GM23248 (cell line): ENCODE results near the gene BSCL2. TPM values are rescaled to one million over a fixed set of nuclear protein-coding genes. Genes with fewer than 3 reads are reported as not detected.

Experiments
- DNase-seq: peaks from one replicate; pipeline ENCODE4 v3.0.0-alpha.2; 2015
- H2AFZ ChIP-seq: fragments of 200-600 bp; sonication (generic); 2 replicates; pipeline ENCODE4 v1.6.1; 2016; ENCODE audit warnings: antibody characterized with exemption
- H3F3A ChIP-seq: fragments of 200-600 bp; sonication (generic); 2 replicates; pipeline ENCODE4 v1.6.1; 2016; ENCODE audit warnings: mild to moderate bottlenecking, antibody characterized with exemption, mixed run types; ENCODE audit not compliant: insufficient read depth
- H3K27ac ChIP-seq: fragments of 200-600 bp; sonication (generic); 2 replicates; pipeline ENCODE4 v1.5.1; 2016; ENCODE audit warnings: mild to moderate bottlenecking
- H3K27me3 ChIP-seq: fragments of 200-600 bp; sonication (generic); replicated peaks from 2 replicates; pipeline ENCODE4 v1.6.1; 2016; ENCODE audit warnings: mild to moderate bottlenecking; ENCODE audit not compliant: insufficient read depth
- H3K36me3 ChIP-seq: fragments of 200-600 bp; sonication (generic); 2 replicates; pipeline ENCODE4 v1.6.1; 2016; ENCODE audit warnings: low read depth, mild to moderate bottlenecking
- H3K4me1 ChIP-seq: fragments of 200-600 bp; sonication (generic); 2 replicates; pipeline ENCODE4 v1.6.1; 2016; ENCODE audit warnings: mild to moderate bottlenecking; ENCODE audit not compliant: insufficient read depth
- H3K4me2 ChIP-seq: fragments of 200-600 bp; sonication (generic); one replicate; pipeline ENCODE4 v1.6.1; 2016; ENCODE audit warnings: mild to moderate bottlenecking; ENCODE audit not compliant: unreplicated experiment
- H3K4me3 ChIP-seq: fragments of 200-600 bp; sonication (generic); 2 replicates; pipeline ENCODE4 v1.5.1; 2016; ENCODE audit warnings: mild to moderate bottlenecking
- H3K79me2 ChIP-seq: fragments of 200-600 bp; sonication (generic); 2 replicates; pipeline ENCODE4 v1.6.1; 2016; ENCODE audit warnings: mild to moderate bottlenecking; ENCODE audit not compliant: insufficient read depth
- H3K9ac ChIP-seq: fragments of 200-600 bp; sonication (generic); 2 replicates; pipeline ENCODE4 v1.6.1; 2016; ENCODE audit warnings: mild to moderate bottlenecking
- H3K9me2 ChIP-seq: fragments of 200-600 bp; sonication (generic); 2 replicates; pipeline ENCODE4 v1.6.1; 2016; ENCODE audit warnings: mixed run types, mild to moderate bottlenecking, moderate library complexity; ENCODE audit not compliant: insufficient read depth
- H3K9me3 ChIP-seq: fragments of 200-600 bp; sonication (generic); one replicate; pipeline ENCODE4 v1.6.1; 2017; ENCODE audit warnings: low read depth
- H4K20me1 ChIP-seq: fragments of 200-600 bp; sonication (generic); 2 replicates; pipeline ENCODE4 v1.6.0; 2016; ENCODE audit not compliant: insufficient read depth
- EZH2 ChIP-seq: fragments of 200-600 bp; sonication (generic); IDR thresholded peaks from 2 replicates; pipeline ENCODE4 v1.6.1; 2018; ENCODE audit warnings: antibody characterized with exemption, mild to moderate bottlenecking; ENCODE audit not compliant: insufficient read depth, poor library complexity, severe bottlenecking
- EZH2phosphoT487 ChIP-seq: fragments of 200-600 bp; sonication (generic); IDR thresholded peaks from 2 replicates; pipeline ENCODE4 v1.6.1; 2018; ENCODE audit warnings: antibody characterized with exemption, moderate library complexity, mild to moderate bottlenecking, low read depth; ENCODE audit not compliant: insufficient read depth
- WGBS, 2 experiments: methylation state at CpG; one replicate each; pipeline ENCODE4 v1.1.6; 2015 to 2017; ENCODE audit warnings: low lambda C conversion rate in 2 of 2, low coverage in 1 of 2; ENCODE audit errors: missing lambda C conversion rate in 2 of 2; 5-methylcytosine and 5-hydroxymethylcytosine counted together
- in situ Hi-C: fragments of 300-500 bp; cut with MboI; formaldehyde crosslinking; loops from 2 replicates; pipeline ENCODE4 v1.15.0; 2020
- polyA plus RNA-seq: library from polyadenylated mRNA; unstranded; fragments of >200 nt; fragmentation: Nextera tagmentation; extraction: Ambion mirVana; gene quantifications from 2 replicates; pipeline ENCODE4 v1.2.1, GENCODE V29; 2016
- total RNA-seq: library from RNA; depleted of rRNA; stranded (reverse); fragments of >200 nt; shearing (Covaris generic); gene quantifications from 2 replicates; pipeline ENCODE4 v1.2.3, GENCODE V29; 2014

The BSCL2 gene
- total and polyA plus RNA-seq, 2 experiments from 2014 or later: 51.0 to 74.5 TPM

- Histone ChIP-seq H3K36me3 (0 out of 2 replicates have a peak, but pooled peaks cover 5% of the 10 kb centered on the region), H3K4me2 (peak overlapping the region; percentile 90), H2AFZ (no peak overlapping the region), H3K9ac (peak overlapping the region; percentile 87), H3K27ac (peak overlapping the region; percentile 72), H3F3A (peaks cover 30% of the 10 kb centered on the region), H3K9me2 (no peaks in the 10 kb centered on the region), H4K20me1 (no peaks in the 10 kb centered on the region), H3K9me3 (no peaks in the 10 kb centered on the region), H3K4me1 (peaks cover 12% of the 10 kb centered on the region), H3K79me2 (peaks cover 59% of the 10 kb centered on the region), H3K27me3 (no peaks in the 10 kb centered on the region), H3K4me3 (peak overlapping the region; percentile 84)
- in situ Hi-C loops: no loop called here
- TF ChIP-seq EZH2 (no peak), EZH2phosphoT487 (no peak)
- WGBS, 2 experiments: 17 to 18% methylated on average over 16 of the region's 16 CpGs
- peak; percentile 29 for DNase-seq
Measured at GRCh38 chr11:62666259-62666926, 40.8 kb downstream of the BSCL2 start.

GRCh38 chr11:62665599-62666258 is 41.5 kb downstream of the BSCL2 start:
- no peaks in the 10 kb centered on the region for H4K20me1 ChIP-seq
- peaks cover 12% of the 10 kb centered on the region for H3K4me1 ChIP-seq
- peaks cover 56% of the 10 kb centered on the region for H3K79me2 ChIP-seq
- H3K9me3 ChIP-seq: no peaks in the 10 kb centered on the region
- H2AFZ ChIP-seq: no peak overlapping the region
- H3K4me2 ChIP-seq: peak overlapping the region; percentile 90
- H3K9ac ChIP-seq: peak overlapping the region; percentile 87
- in situ Hi-C loops: no loop called here
- H3K9me2 ChIP-seq: no peaks in the 10 kb centered on the region
- H3K27me3 ChIP-seq: no peaks in the 10 kb centered on the region
- H3F3A ChIP-seq: peaks cover 30% of the 10 kb centered on the region
- peak overlapping the region; percentile 84 for H3K4me3 ChIP-seq
- TF ChIP-seq EZH2 (no peak), EZH2phosphoT487 (no peak)
- peak overlapping the region; percentile 72 for H3K27ac ChIP-seq
- WGBS, 2 experiments: 0 to 1% methylated on average over 32 to 39 of the region's 39 CpGs
- DNase-seq: peak; percentile 80
- H3K36me3 ChIP-seq: 0 out of 2 replicates have a peak, but pooled peaks cover 5% of the 10 kb centered on the region

GRCh38 chr11:62665075-62665598 is 42.1 kb downstream of the BSCL2 start, which contains the start of the genes C11orf98 and CSKMT:
Gene C11orf98, minus strand, starts transcription at chr11:62665210. Its CDS starts 41 bp downstream, at chr11:62665169.
Gene CSKMT, plus strand, starts transcription at chr11:62665312. Its CDS starts 568 bp downstream, at chr11:62665880.
- WGBS, 2 experiments: 1% methylated on average over 43 to 47 of the region's 47 CpGs
- Histone ChIP-seq H3K36me3 (0 out of 2 replicates have a peak, but pooled peaks cover 5% of the 10 kb centered on the region), H2AFZ (peak within 1 kb of the TSS; percentile 84), H3K4me1 (peaks cover 12% of the 10 kb centered on the region), H3K9me2 (no peaks in the 10 kb centered on the region), H3K79me2 (peaks cover 50% of the 10 kb centered on the region), H3K27ac (peak within 1 kb of the TSS; percentile 72), H3K4me2 (peak within 1 kb of the TSS; percentile 90), H3F3A (peaks cover 26% of the 10 kb centered on the region), H3K9ac (peak within 1 kb of the TSS; percentile 87), H3K4me3 (peak within 1 kb of the TSS; percentile 84), H3K27me3 (no peaks in the 10 kb centered on the region), H3K9me3 (no peaks in the 10 kb centered on the region), H4K20me1 (no peaks in the 10 kb centered on the region)
- TF ChIP-seq EZH2 (no peak), EZH2phosphoT487 (no peak)
- DNase-seq: peak; percentile 96
- in situ Hi-C loops: no loop called here

GRCh38 chr11:62664405-62665074 is 42.7 kb downstream of the BSCL2 start:
- no peaks in the 10 kb centered on the region for H4K20me1 ChIP-seq
- H3K9ac ChIP-seq: peak overlapping the region; percentile 87
- no peaks in the 10 kb centered on the region for H3K9me2 ChIP-seq
- in situ Hi-C loops: no loop called here
- H3F3A ChIP-seq: peaks cover 20% of the 10 kb centered on the region
- peak overlapping the region; percentile 88 for H3K4me2 ChIP-seq
- 0 out of 2 replicates have a peak, but pooled peaks cover 5% of the 10 kb centered on the region for H3K36me3 ChIP-seq
- H3K4me1 ChIP-seq: peaks cover 12% of the 10 kb centered on the region
- H3K27me3 ChIP-seq: no peaks in the 10 kb centered on the region
- H3K79me2 ChIP-seq: peaks cover 47% of the 10 kb centered on the region
- peak overlapping the region; percentile 84 for H3K4me3 ChIP-seq
- DNase-seq: peak; percentile 71
- TF ChIP-seq EZH2 (no peak), EZH2phosphoT487 (no peak)
- 3% methylated on average over 36 of the region's 36 CpGs for WGBS, 2 experiments
- no peaks in the 10 kb centered on the region for H3K9me3 ChIP-seq
- H2AFZ ChIP-seq: peak overlapping the region; percentile 84
- H3K27ac ChIP-seq: peak overlapping the region; percentile 72
